K562 (cell line): ENCODE measurements around the gene DIS3L. TPM values are rescaled to one million over a fixed set of nuclear protein-coding genes. Genes with fewer than 3 reads are reported as not detected.

ENCODE experiments used
- ATAC-seq: fragments of 200-7000 bp; cut with Tn5 transposase; 3 replicates; pipeline ENCODE4 v1.9.1; 2020; ENCODE audit warnings: moderate library complexity
- BruUV-seq: library from RNA; stranded (reverse); fragments of 400-500 nt; replicated peaks from 2 replicates; lab custom pipeline; 2021; lab: Mats Ljungman, UMichigan
- CTCF ChIA-PET: fragments of 300-600 bp; formaldehyde crosslinking; extraction: SDS; loops from one replicate; lab custom pipeline; 2021; ENCODE audit warnings: low intra/inter-chr PET ratio; lab: Yijun Ruan, JAX
- POLR2A ChIA-PET: fragments of 300-600, 350-650 bp; sonication (Branson Sonifier 250); formaldehyde crosslinking; extraction: SDS; loops from one replicate; lab custom pipeline; 2021; ENCODE audit warnings: antibody characterized with exemption, inconsistent platforms; lab: Yijun Ruan, JAX
- DNase-seq, 4 experiments: peaks; one replicate each; pipeline versions ENCODE4 v3.0.0 to v3.0.0-alpha.2; 2011 to 2018; ENCODE audit warnings: low spot score in 3 of 4, mixed read lengths in 3 of 4; ENCODE audit errors: extremely low read depth in 1 of 4
- FAIRE-seq: peaks from 2 replicates; lab custom pipeline; 2011; peaks lifted over from hg19 to GRCh38; lab: Jason Lieb, UNC
- H2AFZ ChIP-seq: 2 replicates; pipeline ENCODE4 v1.6.0; 2011; ENCODE audit warnings: low read depth, low read length, control low read depth, inconsistent platforms
- H3K27ac ChIP-seq: fragments of 200-600 bp; 3 replicates; pipeline ENCODE4 v1.8.0; 2011; ENCODE audit warnings: low read depth, mild to moderate bottlenecking, control low read depth, inconsistent platforms, low read length, moderate library complexity, mixed read lengths; ENCODE audit errors: extremely low read depth
- H3K27me3 ChIP-seq, 2 experiments: fragments of 300-600 bp in 1 of 2; 2 replicates in 1 of 2; 3 replicates in 1 of 2; pipeline versions ENCODE4 v1.6.0 to v1.8.0; 2011; ENCODE audit warnings: inconsistent platforms in 2 of 2, low read length in 2 of 2, mild to moderate bottlenecking in 1 of 2, mixed read lengths in 1 of 2, moderate library complexity in 1 of 2; ENCODE audit not compliant: control insufficient read depth in 2 of 2, insufficient read depth in 2 of 2
- H3K36me3 ChIP-seq: fragments of 300-600 bp; 3 replicates; pipeline ENCODE4 v1.8.0; 2011; ENCODE audit warnings: mild to moderate bottlenecking, low read length, inconsistent platforms; ENCODE audit not compliant: control insufficient read depth, insufficient read depth
- H3K4me1 ChIP-seq, 2 experiments: fragments of 200-600 bp in 1 of 2; replicated peaks in 1 of 2; 2 replicates in 1 of 2; 3 replicates in 1 of 2; pipeline versions ENCODE4 v1.5.1 to v1.8.0; 2011; ENCODE audit warnings: inconsistent platforms in 2 of 2, low read length in 2 of 2, mild to moderate bottlenecking in 1 of 2, mixed read lengths in 1 of 2, moderate library complexity in 1 of 2; ENCODE audit not compliant: control insufficient read depth in 2 of 2, insufficient read depth in 2 of 2
- H3K4me2 ChIP-seq: 2 replicates; pipeline ENCODE4 v1.6.1; 2011; ENCODE audit warnings: low read length, control low read depth, inconsistent platforms, mixed read lengths; ENCODE audit not compliant: insufficient read depth
- H3K4me3 ChIP-seq: fragments of 200-600 bp; sonication (generic), shearing (Covaris generic); 2 replicates; pipeline ENCODE4 v1.5.1; 2016; ENCODE audit warnings: control low read depth, inconsistent platforms
- H3K79me2 ChIP-seq: fragments of 200-600 bp; 3 replicates; pipeline ENCODE4 v1.8.0; 2011; ENCODE audit warnings: low read length, inconsistent platforms; ENCODE audit not compliant: control insufficient read depth, insufficient read depth
- H3K9ac ChIP-seq, 2 experiments: 2 replicates each; pipeline versions ENCODE4 v1.6.0 to v1.6.1; 2011; ENCODE audit warnings: low read depth in 2 of 2, low read length in 2 of 2, control low read depth in 1 of 2, inconsistent platforms in 1 of 2, mild to moderate bottlenecking in 1 of 2, mixed read lengths in 1 of 2; ENCODE audit not compliant: insufficient read depth in 1 of 2
- H3K9me1 ChIP-seq: one replicate; pipeline ENCODE4 v1.6.0; 2011; ENCODE audit warnings: inconsistent platforms, mild to moderate bottlenecking, low read length, moderate library complexity; ENCODE audit not compliant: control insufficient read depth, insufficient read depth
- H3K9me3 ChIP-seq: replicated peaks from 2 replicates; pipeline ENCODE4 v1.5.1; 2011; ENCODE audit warnings: low read depth, low read length, inconsistent platforms; ENCODE audit not compliant: control insufficient read depth, insufficient read depth
- H4K20me1 ChIP-seq: replicated peaks from 2 replicates; pipeline ENCODE4 v1.6.1; 2011; ENCODE audit warnings: low read length, inconsistent platforms, mixed read lengths; ENCODE audit not compliant: control insufficient read depth, insufficient read depth
- BACH1 ChIP-seq: fragments of 200-800 bp; sonication (Bioruptor generic); IDR thresholded peaks from 2 replicates; pipeline ENCODE4 v1.6.1; 2016; ENCODE audit warnings: missing genetic modification characterization, missing compliant biosample characterization
- GMEB1 ChIP-seq: fragments of 250-450 bp; sonication (Bioruptor Pico); IDR thresholded peaks from 2 replicates; pipeline ENCODE4 v1.4.0; 2020; ENCODE audit warnings: mild to moderate bottlenecking
- PHF8 ChIP-seq: fragments of 200-600 bp; sonication (generic); IDR thresholded peaks from 2 replicates; pipeline ENCODE4 v1.6.1; 2012; ENCODE audit warnings: mixed run types, mild to moderate bottlenecking, inconsistent platforms, low read length, moderate library complexity, borderline replicate concordance
- PREB ChIP-seq: sonication (generic); formaldehyde crosslinking; IDR thresholded peaks from 2 replicates; pipeline ENCODE4 v1.8.1; 2023; ENCODE audit warnings: mild to moderate bottlenecking, missing genetic modification reagents
- ZFP91 ChIP-seq: sonication (generic); formaldehyde crosslinking; IDR thresholded peaks from 2 replicates; pipeline ENCODE4 v1.8.0; 2022; ENCODE audit warnings: mild to moderate bottlenecking, missing genetic modification reagents
- ZKSCAN8 ChIP-seq: fragments of 200-800 bp; sonication (Bioruptor generic); IDR thresholded peaks from 2 replicates; pipeline ENCODE4 v1.6.1; 2016; ENCODE audit warnings: missing genetic modification characterization, missing compliant biosample characterization
- ZNF217 ChIP-seq: sonication (generic); formaldehyde crosslinking; IDR thresholded peaks from 2 replicates; pipeline ENCODE4 v1.8.0; 2022; ENCODE audit warnings: mild to moderate bottlenecking, missing genetic modification reagents
- WGBS: fragments of 100-300 bp; shearing (Covaris generic); methylation state at CpG from one replicate; pipeline ENCODE4 v1.1.6; 2016; ENCODE audit warnings: low coverage, mixed read lengths; ENCODE audit not compliant: insufficient coverage; ENCODE audit errors: missing lambda C conversion rate; 5-methylcytosine and 5-hydroxymethylcytosine counted together
- in situ Hi-C: fragments of 300-500 bp; cut with MboI; formaldehyde crosslinking; loops from 4 replicates; pipeline ENCODE4 v1.15.0; 2018; ENCODE audit warnings: inconsistent platforms, mixed read lengths
- intact Hi-C: fragments of 100-400 bp; cut with micrococcal nuclease; formaldehyde crosslinking; loops from 2 replicates; pipeline ENCODE4 v1.14.2; 2022
- polyA plus RNA-seq, 8 experiments: library from polyadenylated mRNA; depleted of rRNA in 4 of 8; stranded (reverse) in 5 of 8; unstranded in 3 of 8; fragments of >200 nt; fragmentation: Nextera tagmentation in 2 of 8; fragmentation: Illumina TruSeq in 1 of 8; extraction: Ambion mirVana in 2 of 8; extraction: Trizol in 1 of 8; gene quantifications; 2 replicates each; pipeline versions ENCODE4 v1.2.1 to v1.2.3, GENCODE V29; 2011 to 2014; ENCODE audit warnings: inconsistent platforms in 1 of 8, missing spikeins in 1 of 8
- total RNA-seq, 7 experiments: library from RNA; depleted of rRNA in 6 of 7; stranded (reverse); fragments of >200 nt in 6 of 7; fragmentation: Illumina TruSeq in 2 of 7; extraction: Trizol in 2 of 7; gene quantifications; 2 replicates each; pipeline versions ENCODE4 v1.2.1 to v1.2.3, GENCODE V29; 2011 to 2021; ENCODE audit warnings: low replicate concordance in 1 of 7
- TF ChIP-seq, protein P1 (sequence below): sonication (generic); formaldehyde crosslinking; IDR thresholded peaks from 2 replicates; pipeline ENCODE4 v1.5.0; 2020; ENCODE audit warnings: missing genetic modification reagents

Gene DIS3L
- total and polyA plus RNA-seq, 9 of the 15 experiments (the other 6 are each of a cell fraction or from before 2014, with no cell fraction given), result 5.9 to 34.6 (median 16.9) TPM

- in situ Hi-C loops, result no loop called here
- FAIRE-seq (no peak), ATAC-seq (no peak), DNase-seq (no peak)
- Histone ChIP-seq H3K36me3 (no peaks in the 10 kb centered on the region), H3K27me3 (no peaks in the 10 kb centered on the region), H3K4me3 (no peak overlapping the region), H3K79me2 (peaks cover 12% of the 10 kb centered on the region), H3K27ac (no peak overlapping the region), H3K9ac (no peak overlapping the region), H3K9me1 (no peaks in the 10 kb centered on the region), H4K20me1 (peaks cover 3% of the 10 kb centered on the region; the same call in 1 of the 2 replicates), H3K4me1 (peaks cover 17 to 18% of the 10 kb centered on the region in 2 experiments), H3K4me2 (no peak overlapping the region), H2AFZ (no peak overlapping the region), H3K9me3 (no peaks in the 10 kb centered on the region)
- CTCF ChIA-PET, result interaction anchor here (0.6 kb wide), 1 partner anchor 11 kb away, joined by 3 read pairs; no protein-coding TSS in a partner anchor
- no TSS peak for BruUV-seq
- TF ChIP-seq PHF8 (no peak), PREB (CRISPR knock-in tag) (no peak)
- POLR2A ChIA-PET, result interaction anchor here (0.7 kb wide), 1 partner anchor 686 kb away, joined by 3 read pairs; no protein-coding TSS in a partner anchor
- WGBS, result 47% methylated on average over 2 of the region's 3 CpGs
- intact Hi-C loops, result loop anchor here (5.0 kb wide), 1 partner anchor 207 kb away; the partner anchor contains the start of gene SNAPC5
Measured at GRCh38 chr15:66290007-66290406, 3.4 kb upstream of the DIS3L start.

DNA sequence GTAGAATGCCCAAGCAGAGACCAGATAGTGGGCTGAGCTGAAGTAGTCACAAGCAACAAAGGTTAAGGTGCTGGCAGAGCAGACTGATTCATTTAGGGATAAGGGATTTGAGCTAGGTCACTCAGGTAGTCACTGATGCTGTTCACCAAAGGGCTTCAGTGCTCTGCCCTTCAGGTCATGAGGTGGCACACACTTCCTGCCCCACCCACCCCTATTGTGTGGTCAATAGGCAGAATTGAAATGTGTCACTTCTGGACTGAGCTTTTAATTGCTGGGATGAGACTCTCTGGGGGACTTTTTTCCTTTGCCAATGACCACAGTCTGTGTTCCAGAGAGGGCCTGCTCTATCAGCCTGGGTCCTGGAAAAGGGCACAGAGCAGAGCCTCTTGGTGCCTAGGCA is 2.9 kb upstream of the DIS3L start:
- intact Hi-C loops, result loop anchor here (5.0 kb wide), 1 partner anchor 207 kb away; the partner anchor contains the start of gene SNAPC5
- TF ChIP-seq BACH1 (tag), result no peak
- TF ChIP-seq GMEB1, result no peak
- TF ChIP-seq ZNF217 (CRISPR knock-in tag), result no peak
- TF ChIP-seq ZKSCAN8 (CRISPR knock-in tag), result no peak
- no peak for TF ChIP-seq ZFP91 (CRISPR knock-in tag)
- TF ChIP-seq, protein P1, sequence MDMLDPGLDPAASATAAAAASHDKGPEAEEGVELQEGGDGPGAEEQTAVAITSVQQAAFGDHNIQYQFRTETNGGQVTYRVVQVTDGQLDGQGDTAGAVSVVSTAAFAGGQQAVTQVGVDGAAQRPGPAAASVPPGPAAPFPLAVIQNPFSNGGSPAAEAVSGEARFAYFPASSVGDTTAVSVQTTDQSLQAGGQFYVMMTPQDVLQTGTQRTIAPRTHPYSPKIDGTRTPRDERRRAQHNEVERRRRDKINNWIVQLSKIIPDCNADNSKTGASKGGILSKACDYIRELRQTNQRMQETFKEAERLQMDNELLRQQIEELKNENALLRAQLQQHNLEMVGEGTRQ (CRISPR knock-in tag), result no peak

More for the DNA sequence above, 2.9 kb upstream of the DIS3L start:
- H3K4me1 ChIP-seq, result peaks cover 17 to 20% of the 10 kb centered on the region in 2 experiments
- peaks cover 17% of the 10 kb centered on the region for H3K79me2 ChIP-seq
- no TSS peak for BruUV-seq
- ChIA-PET POLR2A (interaction anchor here (0.7 to 0.8 kb wide), 2 partner anchors 21 to 686 kb away, joined by 3 to 4 read pairs; no protein-coding TSS in a partner anchor), CTCF (interaction anchor here (0.6 kb wide), 1 partner anchor 11 kb away, joined by 3 read pairs; no protein-coding TSS in a partner anchor)
- H3K4me2 ChIP-seq, result no peak overlapping the region
- H3K9ac ChIP-seq, result no peak overlapping the region
- no peak overlapping the region for H3K27ac ChIP-seq
- H3K9me1 ChIP-seq, result no peaks in the 10 kb centered on the region
- peaks cover 1% of the 10 kb centered on the region; the same call in 2 of the 3 replicates for H3K36me3 ChIP-seq
- ATAC-seq (no peak), DNase-seq (no peak), FAIRE-seq (no peak)
- no peaks in the 10 kb centered on the region for H3K9me3 ChIP-seq
- no peaks in the 10 kb centered on the region for H3K27me3 ChIP-seq
- H3K4me3 ChIP-seq, result no peak overlapping the region
- H2AFZ ChIP-seq, result no peak overlapping the region
- peaks cover 3% of the 10 kb centered on the region; the same call in 1 of the 2 replicates for H4K20me1 ChIP-seq
- in situ Hi-C loops, result no loop called here
